Activated T-helper 1 cell treated with anti-CD3 and anti-CD28 coated beads, Interleukin-12 subunit alpha, Interleukin-12 subunit beta, Interleukin-2, Interleukin-4 antibody, amounts not matched to agents 30 ng/mL and 10 ng/mL and 1 ng/mL, durations not matched to agents 14 hours and 24 hours and 36 hours (primary cell): ENCODE data around the gene BCL2. TPM values are rescaled to one million over a fixed set of nuclear protein-coding genes. Genes with fewer than 3 reads are reported as not detected.
"Not testable (repeated sequence)": the region's sequence is repeated elsewhere in the genome, so short reads cannot be mapped to it uniquely, and the experiment has no call there.

Source experiments
- DNase-seq: peaks from one replicate; pipeline ENCODE4 v3.0.0; 2021; ENCODE audit warnings: low spot score
- H3K27ac Mint-ChIP-seq: one replicate; pipeline ENCODE4 v1.8.0; 2021; ENCODE audit warnings: mild to moderate bottlenecking, mixed read lengths
- H3K27me3 Mint-ChIP-seq: one replicate; pipeline ENCODE4 v1.8.0; 2022; ENCODE audit warnings: mild to moderate bottlenecking, moderate library complexity, mixed read lengths; ENCODE audit not compliant: insufficient read depth
- H3K36me3 Mint-ChIP-seq: one replicate; pipeline ENCODE4 v1.8.0; 2021; ENCODE audit warnings: low read depth, mixed read lengths
- H3K4me1 Mint-ChIP-seq: one replicate; pipeline ENCODE4 v1.8.0; 2021; ENCODE audit warnings: low read depth, mixed read lengths
- H3K4me3 Mint-ChIP-seq: one replicate; pipeline ENCODE4 v1.8.0; 2021; ENCODE audit warnings: mild to moderate bottlenecking, moderate library complexity, mixed read lengths
- H3K9me3 Mint-ChIP-seq: one replicate; pipeline ENCODE4 v1.8.0; 2021; ENCODE audit warnings: mixed read lengths
- intact Hi-C: fragments of 100-400 bp; cut with micrococcal nuclease; formaldehyde crosslinking; loops from one replicate; pipeline ENCODE4 v1.15.1; 2024
- total RNA-seq: library from RNA; stranded (reverse); gene quantifications from 2 replicates; pipeline ENCODE4 v1.2.3, GENCODE V29; 2022

Gene BCL2
- total RNA-seq: 95.9 and 97.1 TPM in 2 replicates

- no peaks in the 10 kb centered on the region for H3K27me3 Mint-ChIP-seq
- peaks cover 48% of the 10 kb centered on the region for H3K4me1 Mint-ChIP-seq
- peak within 1 kb of the TSS; percentile 94 for H3K27ac Mint-ChIP-seq
- no peaks in the 10 kb centered on the region for H3K9me3 Mint-ChIP-seq
- intact Hi-C loops: loop anchor here (1.0 to 10.0 kb wide), 7 partner anchors 48 to 795 kb away; partner anchors contain the start of genes KDSR, PHLPP1, VPS4B and ZCCHC2
- DNase-seq: peak; percentile 34
- H3K36me3 Mint-ChIP-seq: peaks cover 30% of the 10 kb centered on the region
- H3K4me3 Mint-ChIP-seq: peak within 1 kb of the TSS; percentile 98
Measured at GRCh38 chr18:63319383-63320122, at the start of gene BCL2. TSS of gene BCL2 (minus strand) at chr18:63319769.

- peaks cover 23% of the 10 kb centered on the region for H3K36me3 Mint-ChIP-seq
- H3K9me3 Mint-ChIP-seq: peaks cover 24% of the 10 kb centered on the region
- intact Hi-C loops: loop anchor here (5.0 to 10.0 kb wide), 4 partner anchors 156 to 1181 kb away; partner anchors contain the start of genes HMSD, PIGN and RELCH
- H3K27me3 Mint-ChIP-seq: no peaks in the 10 kb centered on the region
- H3K27ac Mint-ChIP-seq: peak overlapping the region; percentile 24
- no peak for DNase-seq
- peaks cover 35% of the 10 kb centered on the region for H3K4me1 Mint-ChIP-seq
- peak overlapping the region; percentile 90 for H3K4me3 Mint-ChIP-seq
Measured at GRCh38 chr18:63368611-63369010, 49.0 kb upstream of the BCL2 start.

- Mint-ChIP-seq H3K4me1 (peaks cover 44% of the 10 kb centered on the region), H3K27ac (peak within 1 kb of the TSS; percentile 83), H3K27me3 (no peaks in the 10 kb centered on the region), H3K36me3 (peaks cover 30% of the 10 kb centered on the region), H3K9me3 (peaks cover 25% of the 10 kb centered on the region), H3K4me3 (peak within 1 kb of the TSS; percentile 93)
- intact Hi-C loops: loop anchor here (1.0 to 10.0 kb wide), 11 partner anchors 12 to 1180 kb away; partner anchors contain the start of genes HMSD, PHLPP1, PIGN and RELCH
- peak; percentile 82 for DNase-seq
Measured at GRCh38 chr18:63367053-63367953, 47.7 kb upstream of the BCL2 start, which contains the start of gene KDSR. TSS of gene KDSR (minus strand) at chr18:63367206. CDS start at chr18:63367118, 88 bp downstream.

- peak overlapping the region; percentile 93 for H3K4me3 Mint-ChIP-seq
- peaks cover 51% of the 10 kb centered on the region for H3K4me1 Mint-ChIP-seq
- intact Hi-C loops: loop anchor here (1.0 to 10.0 kb wide), 12 partner anchors 13 to 1179 kb away; partner anchors contain the start of genes HMSD, PHLPP1, PIGN and RELCH
- peaks cover 25% of the 10 kb centered on the region for H3K9me3 Mint-ChIP-seq
- H3K27ac Mint-ChIP-seq: peak overlapping the region; percentile 83
- H3K27me3 Mint-ChIP-seq: no peaks in the 10 kb centered on the region
- H3K36me3 Mint-ChIP-seq: peaks cover 36% of the 10 kb centered on the region
- DNase-seq: peak; percentile 64
Measured at GRCh38 chr18:63366213-63367052, 46.9 kb upstream of the BCL2 start.

GRCh38 chr18:63365876-63366212 lies 46.3 kb upstream of the BCL2 start:
- Mint-ChIP-seq H3K27ac (peak overlapping the region; percentile 80), H3K4me3 (peak overlapping the region; percentile 93), H3K4me1 (peaks cover 51% of the 10 kb centered on the region), H3K36me3 (peaks cover 35% of the 10 kb centered on the region), H3K27me3 (no peaks in the 10 kb centered on the region), H3K9me3 (peaks cover 22% of the 10 kb centered on the region)
- no peak for DNase-seq
- intact Hi-C loops: loop anchor here (1.0 to 10.0 kb wide), 8 partner anchors 45 to 1179 kb away; partner anchors contain the start of genes HMSD, PHLPP1, PIGN and RELCH

GRCh38 chr18:63363951-63364350 lies 44.4 kb upstream of the BCL2 start:
- peak; percentile 11 for DNase-seq
- no peak overlapping the region for H3K4me3 Mint-ChIP-seq
- no peaks in the 10 kb centered on the region for H3K27me3 Mint-ChIP-seq
- peaks cover 50% of the 10 kb centered on the region for H3K4me1 Mint-ChIP-seq
- intact Hi-C loops: loop anchor here (10.0 kb wide), 2 partner anchors 519 to 581 kb away; partner anchors contain the start of gene HMSD
- H3K36me3 Mint-ChIP-seq: peaks cover 40% of the 10 kb centered on the region
- no peak overlapping the region for H3K27ac Mint-ChIP-seq
- peaks cover 13% of the 10 kb centered on the region for H3K9me3 Mint-ChIP-seq

GRCh38 chr18:63363420-63363819 lies 43.9 kb upstream of the BCL2 start:
- Mint-ChIP-seq H3K4me1 (peaks cover 44% of the 10 kb centered on the region), H3K36me3 (peaks cover 36% of the 10 kb centered on the region)
- intact Hi-C loops: loop anchor here (10.0 kb wide), 2 partner anchors 519 to 581 kb away; partner anchors contain the start of gene HMSD
- not testable (repeated sequence) for H3K27ac Mint-ChIP-seq, DNase-seq, H3K27me3 Mint-ChIP-seq, H3K4me3 Mint-ChIP-seq, H3K9me3 Mint-ChIP-seq

- H3K4me3 Mint-ChIP-seq: no peak overlapping the region
- H3K27ac Mint-ChIP-seq: no peak overlapping the region
- H3K9me3 Mint-ChIP-seq: no peaks in the 10 kb centered on the region
- intact Hi-C loops: no loop called here
- H3K27me3 Mint-ChIP-seq: no peaks in the 10 kb centered on the region
- peaks cover 36% of the 10 kb centered on the region for H3K36me3 Mint-ChIP-seq
- no peak for DNase-seq
- H3K4me1 Mint-ChIP-seq: no peaks in the 10 kb centered on the region
Measured at GRCh38 chr18:63356272-63356896, 36.8 kb upstream of the BCL2 start.

GRCh38 chr18:63350230-63350629 lies 30.7 kb upstream of the BCL2 start:
- no peak for DNase-seq
- Mint-ChIP-seq H3K27me3 (no peaks in the 10 kb centered on the region), H3K36me3 (peaks cover 51% of the 10 kb centered on the region), H3K4me3 (no peak overlapping the region), H3K9me3 (no peaks in the 10 kb centered on the region), H3K4me1 (no peaks in the 10 kb centered on the region), H3K27ac (no peak overlapping the region)
- intact Hi-C loops: no loop called here

- no peak for DNase-seq
- no peaks in the 10 kb centered on the region for H3K4me1 Mint-ChIP-seq
- H3K9me3 Mint-ChIP-seq: no peaks in the 10 kb centered on the region
- peaks cover 50% of the 10 kb centered on the region for H3K36me3 Mint-ChIP-seq
- no peak overlapping the region for H3K27ac Mint-ChIP-seq
- H3K4me3 Mint-ChIP-seq: no peak overlapping the region
- intact Hi-C loops: no loop called here
- no peaks in the 10 kb centered on the region for H3K27me3 Mint-ChIP-seq
Measured at GRCh38 chr18:63348508-63349136, 29.1 kb upstream of the BCL2 start.

GRCh38 chr18:63346480-63347183 lies 27.1 kb upstream of the BCL2 start:
- Mint-ChIP-seq H3K36me3 (peaks cover 52% of the 10 kb centered on the region), H3K27me3 (no peaks in the 10 kb centered on the region), H3K4me3 (no peak overlapping the region), H3K4me1 (no peaks in the 10 kb centered on the region), H3K27ac (no peak overlapping the region), H3K9me3 (no peaks in the 10 kb centered on the region)
- intact Hi-C loops: no loop called here
- DNase-seq: no peak
